Glutamatergic neuron (in vitro differentiated cells): ENCODE results near the gene PARP16. TPM values are rescaled to one million over a fixed set of nuclear protein-coding genes. Genes with fewer than 3 reads are reported as not detected.
A peak's percentile ranks its signal among the peaks of the same experiment; 100 is the strongest.
"Not testable (repeated sequence)": the region's sequence is repeated elsewhere in the genome, so short reads cannot be mapped to it uniquely, and the experiment has no call there.

Source experiments
- DNase-seq: peaks from one replicate; pipeline ENCODE4 v3.0.0; 2022
- H3K27ac Mint-ChIP-seq: one replicate; pipeline ENCODE4 v1.8.0; 2020; ENCODE audit warnings: mild to moderate bottlenecking, mixed read lengths, inconsistent platforms; ENCODE audit not compliant: unreplicated experiment
- H3K27me3 Mint-ChIP-seq: one replicate; pipeline ENCODE4 v1.8.0; 2020; ENCODE audit warnings: mild to moderate bottlenecking, moderate library complexity, mixed read lengths, inconsistent platforms; ENCODE audit not compliant: unreplicated experiment
- H3K36me3 Mint-ChIP-seq: one replicate; pipeline ENCODE4 v1.8.0; 2020; ENCODE audit warnings: mild to moderate bottlenecking, mixed read lengths, inconsistent platforms; ENCODE audit not compliant: unreplicated experiment
- H3K4me1 Mint-ChIP-seq: one replicate; pipeline ENCODE4 v1.8.0; 2020; ENCODE audit warnings: mild to moderate bottlenecking, low read depth, mixed read lengths, inconsistent platforms; ENCODE audit not compliant: unreplicated experiment
- H3K4me3 Mint-ChIP-seq: one replicate; pipeline ENCODE4 v1.8.0; 2020; ENCODE audit warnings: mild to moderate bottlenecking, mixed read lengths, inconsistent platforms; ENCODE audit not compliant: unreplicated experiment
- H3K9me3 Mint-ChIP-seq: one replicate; pipeline ENCODE4 v1.8.0; 2020; ENCODE audit warnings: mild to moderate bottlenecking, moderate library complexity, mixed read lengths, inconsistent platforms; ENCODE audit not compliant: unreplicated experiment
- total RNA-seq: library from RNA; stranded (reverse); fragmentation: NEBNext Ultra II Directional; extraction: Animal tissue kit (Norgen Biotek cat#: 25700); gene quantifications from one replicate; pipeline ENCODE4 v1.2.1, GENCODE V29; 2021; ENCODE audit not compliant: unreplicated experiment
- TF ChIP-seq, protein P1 (sequence below): fragments of 200-600 bp; sonication (generic); IDR thresholded peaks from one replicate; pipeline ENCODE4 v1.5.0; 2021; ENCODE audit not compliant: partially characterized antibody, unreplicated experiment

PARP16 gene
- total RNA-seq, 1 donor from 2014 or later = 6.8 TPM

DNA sequence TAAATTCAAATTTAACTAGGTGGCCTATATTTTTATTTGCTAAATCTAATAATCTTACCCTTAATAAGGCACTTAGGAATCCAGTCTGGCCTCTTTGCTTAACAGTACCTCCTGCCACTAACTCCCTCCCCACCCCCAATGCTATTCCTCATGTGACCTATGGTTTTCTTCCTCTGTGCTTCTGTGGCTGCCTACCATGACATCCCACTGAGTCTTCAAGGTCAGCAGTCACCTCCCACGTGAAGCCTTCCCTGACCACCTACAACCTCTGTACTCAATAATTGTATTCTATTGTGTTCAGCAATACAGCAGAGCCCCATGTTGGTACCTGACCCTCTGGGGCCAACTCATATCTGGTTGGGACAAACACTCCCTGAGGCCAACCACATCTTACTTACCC lies 9.7 kb downstream of the PARP16 start:
- TF ChIP-seq, protein P1, sequence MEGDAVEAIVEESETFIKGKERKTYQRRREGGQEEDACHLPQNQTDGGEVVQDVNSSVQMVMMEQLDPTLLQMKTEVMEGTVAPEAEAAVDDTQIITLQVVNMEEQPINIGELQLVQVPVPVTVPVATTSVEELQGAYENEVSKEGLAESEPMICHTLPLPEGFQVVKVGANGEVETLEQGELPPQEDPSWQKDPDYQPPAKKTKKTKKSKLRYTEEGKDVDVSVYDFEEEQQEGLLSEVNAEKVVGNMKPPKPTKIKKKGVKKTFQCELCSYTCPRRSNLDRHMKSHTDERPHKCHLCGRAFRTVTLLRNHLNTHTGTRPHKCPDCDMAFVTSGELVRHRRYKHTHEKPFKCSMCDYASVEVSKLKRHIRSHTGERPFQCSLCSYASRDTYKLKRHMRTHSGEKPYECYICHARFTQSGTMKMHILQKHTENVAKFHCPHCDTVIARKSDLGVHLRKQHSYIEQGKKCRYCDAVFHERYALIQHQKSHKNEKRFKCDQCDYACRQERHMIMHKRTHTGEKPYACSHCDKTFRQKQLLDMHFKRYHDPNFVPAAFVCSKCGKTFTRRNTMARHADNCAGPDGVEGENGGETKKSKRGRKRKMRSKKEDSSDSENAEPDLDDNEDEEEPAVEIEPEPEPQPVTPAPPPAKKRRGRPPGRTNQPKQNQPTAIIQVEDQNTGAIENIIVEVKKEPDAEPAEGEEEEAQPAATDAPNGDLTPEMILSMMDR = no peak
- H3K36me3 Mint-ChIP-seq = no peaks in the 10 kb centered on the region
- H3K4me1 Mint-ChIP-seq = peaks cover 3% of the 10 kb centered on the region
- DNase-seq = no peak
- H3K27ac Mint-ChIP-seq = no peak overlapping the region
- no peaks in the 10 kb centered on the region for H3K27me3 Mint-ChIP-seq
- H3K9me3 Mint-ChIP-seq = no peaks in the 10 kb centered on the region
- H3K4me3 Mint-ChIP-seq = no peak overlapping the region

DNA sequence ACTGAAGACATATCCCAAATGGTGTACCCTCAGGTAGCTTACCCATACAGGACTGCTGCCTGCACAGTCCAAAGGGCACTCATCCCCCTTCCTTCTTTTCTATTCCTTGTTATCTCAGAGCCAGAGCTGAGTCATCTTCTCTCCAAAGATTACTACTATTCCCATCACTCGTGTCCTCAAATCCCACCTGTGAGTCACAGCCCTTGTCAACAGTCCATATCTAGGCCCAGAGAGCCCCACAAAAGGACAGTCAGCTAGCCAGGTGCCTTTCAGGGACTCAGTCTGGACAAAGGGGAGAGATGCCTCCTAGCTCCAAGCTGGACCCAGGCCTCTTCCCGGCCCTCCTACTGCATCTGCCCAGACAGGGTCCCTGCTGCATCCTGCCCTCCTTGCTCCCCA lies 11.0 kb downstream of the PARP16 start:
- TF ChIP-seq, protein P1 = no peak
- H3K27me3 Mint-ChIP-seq = no peaks in the 10 kb centered on the region
- no peak overlapping the region for H3K4me3 Mint-ChIP-seq
- H3K9me3 Mint-ChIP-seq = no peaks in the 10 kb centered on the region
- no peak overlapping the region for H3K27ac Mint-ChIP-seq
- DNase-seq = no peak
- peaks cover 3% of the 10 kb centered on the region for H3K4me1 Mint-ChIP-seq
- H3K36me3 Mint-ChIP-seq = no peaks in the 10 kb centered on the region

DNA sequence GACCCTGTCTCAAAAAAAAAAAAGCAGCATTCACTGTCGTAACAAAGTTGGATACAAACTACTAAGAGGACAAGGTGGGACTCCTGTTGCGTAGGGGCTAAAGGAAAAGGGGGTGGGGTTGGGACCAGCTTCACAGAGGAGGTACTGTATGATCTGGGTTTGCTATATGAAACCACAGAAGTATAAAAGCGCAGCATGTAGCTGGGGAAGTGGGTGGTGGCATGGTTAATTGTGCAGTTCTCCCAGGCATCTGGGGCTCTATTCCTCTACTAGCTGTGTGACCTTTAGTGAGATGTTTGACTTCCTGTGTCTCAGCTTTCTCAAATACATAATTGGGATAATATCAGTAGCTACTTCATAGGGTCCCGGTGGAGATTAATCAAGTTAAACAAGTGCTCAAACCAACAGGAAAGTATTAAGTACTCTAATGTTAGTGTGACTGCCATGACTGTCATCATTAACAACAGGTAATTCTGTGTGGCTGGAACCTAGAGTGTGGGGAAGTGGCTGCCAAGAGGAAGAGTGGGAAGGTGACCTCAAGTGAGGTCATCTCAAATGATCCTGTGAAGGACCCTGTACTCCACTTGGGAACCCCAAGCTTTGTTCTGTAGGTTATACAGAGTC lies 11.5 kb downstream of the PARP16 start:
- Mint-ChIP-seq H3K4me3 (no peak overlapping the region), H3K27me3 (no peaks in the 10 kb centered on the region), H3K36me3 (no peaks in the 10 kb centered on the region), H3K27ac (no peak overlapping the region), H3K9me3 (no peaks in the 10 kb centered on the region), H3K4me1 (peaks cover 3% of the 10 kb centered on the region)
- TF ChIP-seq, protein P1 = no peak
- DNase-seq = no peak

DNA sequence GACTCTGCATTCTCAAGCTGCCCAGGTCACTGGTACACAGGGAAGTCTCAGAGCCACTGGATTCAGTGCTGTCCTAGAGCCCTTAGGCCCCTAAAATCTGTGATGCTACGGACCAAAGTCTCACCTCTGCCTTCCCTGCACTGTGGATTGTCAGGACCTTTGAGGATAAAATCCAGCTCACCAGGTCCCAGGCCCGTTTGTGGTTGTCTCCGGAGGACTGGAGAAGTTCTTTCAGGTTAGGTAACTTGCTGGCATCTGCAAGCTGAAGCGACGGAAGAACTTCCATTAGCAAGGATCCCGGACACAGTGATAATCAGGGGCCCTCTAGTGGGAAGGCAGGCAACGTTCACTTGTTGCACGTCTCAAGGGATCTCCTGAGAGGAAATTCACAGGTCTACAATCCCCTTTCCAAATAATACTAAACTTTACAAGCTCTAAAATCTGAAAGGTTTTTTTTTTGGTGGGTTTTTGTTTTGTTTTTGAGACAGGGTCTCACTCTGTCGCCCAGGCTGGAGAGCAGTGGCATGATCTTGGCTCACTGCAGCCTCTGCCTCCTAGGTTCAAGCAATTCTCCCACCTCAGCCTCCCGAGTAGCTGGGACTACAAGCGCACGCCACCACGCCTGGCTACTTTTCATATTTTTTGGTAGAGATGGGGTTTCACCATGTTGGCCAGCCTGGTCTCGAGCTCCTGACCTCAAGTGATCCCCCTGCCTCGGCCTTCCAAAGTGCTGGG lies 15.7 kb downstream of the PARP16 start:
- H3K36me3 Mint-ChIP-seq, H3K4me1 Mint-ChIP-seq, H3K27me3 Mint-ChIP-seq, H3K4me3 Mint-ChIP-seq, H3K9me3 Mint-ChIP-seq, H3K27ac Mint-ChIP-seq: not testable (repeated sequence)
- TF ChIP-seq, protein P1 = peak; percentile 59
- DNase-seq = peak; percentile 37

DNA sequence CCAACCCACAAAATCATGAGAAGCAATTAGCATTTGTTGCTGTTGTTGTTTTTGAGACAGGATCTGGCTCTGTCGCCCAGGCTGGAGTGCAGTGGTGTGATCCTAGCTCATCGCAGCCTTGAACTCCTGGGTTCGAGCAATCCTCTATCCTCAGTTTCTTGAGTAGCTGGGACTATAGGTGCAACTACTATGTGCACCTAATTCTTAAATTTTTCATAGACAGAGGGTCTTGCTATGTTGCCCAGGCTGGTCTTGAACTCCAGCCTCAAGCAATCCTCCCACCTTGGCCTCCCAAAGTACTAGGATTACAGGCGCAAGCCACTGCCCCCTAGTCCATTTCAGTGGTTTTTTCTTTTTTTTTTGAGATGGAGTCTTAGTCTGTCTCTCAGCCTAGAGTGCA lies 18.3 kb downstream of the PARP16 start:
- TF ChIP-seq, protein P1 = no peak
- Mint-ChIP-seq H3K36me3 (peaks cover 5% of the 10 kb centered on the region), H3K4me1 (no peaks in the 10 kb centered on the region), H3K4me3 (no peak overlapping the region), H3K27ac (no peak overlapping the region), H3K9me3 (no peaks in the 10 kb centered on the region), H3K27me3 (peaks cover 2% of the 10 kb centered on the region)
- no peak for DNase-seq
